Measurements from ENCODE around the gene TACR1. TPM values are rescaled to one million over a fixed set of nuclear protein-coding genes. Genes with fewer than 3 reads are reported as not detected.

The TACR1 gene
- total and polyA plus RNA-seq, 2 of the 13 experiments (the other 11 are each of a cell fraction or from before 2014, with no cell fraction given): not detected

DNA sequence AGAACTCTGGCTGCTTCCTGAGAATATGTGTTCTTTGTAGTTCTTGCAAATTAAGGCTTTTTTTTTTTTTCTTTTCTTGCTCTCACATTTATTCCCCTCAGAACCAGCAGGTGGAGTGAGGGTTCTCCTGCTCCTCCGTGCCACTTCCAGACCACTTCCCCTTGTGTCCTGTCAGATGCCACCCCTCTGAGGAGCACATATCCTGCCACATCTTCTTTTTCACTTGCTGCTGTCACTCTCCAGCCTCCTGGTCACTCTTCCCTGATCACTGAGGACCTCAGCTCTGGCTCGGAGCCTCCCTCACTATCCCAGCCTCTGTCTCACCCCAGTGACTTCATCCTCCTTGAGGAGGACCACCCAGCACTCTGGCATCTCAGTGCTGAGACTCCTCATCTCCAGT lies 100.5 kb downstream of the TACR1 start:
- Histone ChIP-seq H3K36me3 (replicated peaks in 1 of 2; ENCODE audit: control insufficient read depth in 1 of 2, insufficient read depth in 2 of 2, low read length in 2 of 2) (no peaks in the 10 kb centered on the region), H3K27me3 (ENCODE audit: control insufficient read depth in 1 of 2, insufficient read depth in 2 of 2, low read length in 2 of 2) (no peaks in the 10 kb centered on the region), H3K4me2 (ENCODE audit: low read depth, low read length) (no peak overlapping the region), H4K20me1 (ENCODE audit: insufficient read depth, low read length) (no peaks in the 10 kb centered on the region), H3K9me3 (ENCODE audit: low read length) (peaks cover 4% of the 10 kb centered on the region; the same call in 1 of the 2 replicates), H3K79me2 (ENCODE audit: insufficient read depth, low read length) (no peaks in the 10 kb centered on the region), H3K27ac (ENCODE audit: extremely low read length, insufficient read depth, low read length) (no peak overlapping the region), H3K4me1 (ENCODE audit: insufficient read depth, low read length) (peaks cover 10% of the 10 kb centered on the region), H2AFZ (ENCODE audit: low read length) (no peak overlapping the region), H3K9ac (ENCODE audit: insufficient read depth, low read depth, low read length) (no peak overlapping the region), H3K4me3 (replicated peaks in 1 of 3; ENCODE audit: insufficient read depth in 1 of 3, low read depth in 2 of 3, low read length in 3 of 3) (no peak overlapping the region)
- intact Hi-C loops (cut with micrococcal nuclease; ENCODE audit: unreplicated experiment) (no loop called here), in situ Hi-C loops (cut with HindIII; ENCODE audit: extremely low pct_ligation_motif_present, low pct_unique_long_range_greater_than_20kb) (no loop called here)
- TF ChIP-seq SMC3 (IDR thresholded peaks at IDR 0.05; ENCODE audit: low read length): peak; percentile 57; the same call in 1 of the 2 replicates
- TF ChIP-seq PTBP1 (IDR thresholded peaks at IDR 0.05; ENCODE audit: low read depth, low read length, poor library complexity, severe bottlenecking): no peak
- TF ChIP-seq ZNF567 (CRISPR knock-in tag; IDR thresholded peaks at IDR 0.05; ENCODE audit: borderline replicate concordance): no peak
- TF ChIP-seq, protein P1, sequence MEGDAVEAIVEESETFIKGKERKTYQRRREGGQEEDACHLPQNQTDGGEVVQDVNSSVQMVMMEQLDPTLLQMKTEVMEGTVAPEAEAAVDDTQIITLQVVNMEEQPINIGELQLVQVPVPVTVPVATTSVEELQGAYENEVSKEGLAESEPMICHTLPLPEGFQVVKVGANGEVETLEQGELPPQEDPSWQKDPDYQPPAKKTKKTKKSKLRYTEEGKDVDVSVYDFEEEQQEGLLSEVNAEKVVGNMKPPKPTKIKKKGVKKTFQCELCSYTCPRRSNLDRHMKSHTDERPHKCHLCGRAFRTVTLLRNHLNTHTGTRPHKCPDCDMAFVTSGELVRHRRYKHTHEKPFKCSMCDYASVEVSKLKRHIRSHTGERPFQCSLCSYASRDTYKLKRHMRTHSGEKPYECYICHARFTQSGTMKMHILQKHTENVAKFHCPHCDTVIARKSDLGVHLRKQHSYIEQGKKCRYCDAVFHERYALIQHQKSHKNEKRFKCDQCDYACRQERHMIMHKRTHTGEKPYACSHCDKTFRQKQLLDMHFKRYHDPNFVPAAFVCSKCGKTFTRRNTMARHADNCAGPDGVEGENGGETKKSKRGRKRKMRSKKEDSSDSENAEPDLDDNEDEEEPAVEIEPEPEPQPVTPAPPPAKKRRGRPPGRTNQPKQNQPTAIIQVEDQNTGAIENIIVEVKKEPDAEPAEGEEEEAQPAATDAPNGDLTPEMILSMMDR (CRISPR knock-in tag; IDR thresholded peaks at IDR 0.05): peak; percentile 51
- TF ChIP-seq, protein P2, sequence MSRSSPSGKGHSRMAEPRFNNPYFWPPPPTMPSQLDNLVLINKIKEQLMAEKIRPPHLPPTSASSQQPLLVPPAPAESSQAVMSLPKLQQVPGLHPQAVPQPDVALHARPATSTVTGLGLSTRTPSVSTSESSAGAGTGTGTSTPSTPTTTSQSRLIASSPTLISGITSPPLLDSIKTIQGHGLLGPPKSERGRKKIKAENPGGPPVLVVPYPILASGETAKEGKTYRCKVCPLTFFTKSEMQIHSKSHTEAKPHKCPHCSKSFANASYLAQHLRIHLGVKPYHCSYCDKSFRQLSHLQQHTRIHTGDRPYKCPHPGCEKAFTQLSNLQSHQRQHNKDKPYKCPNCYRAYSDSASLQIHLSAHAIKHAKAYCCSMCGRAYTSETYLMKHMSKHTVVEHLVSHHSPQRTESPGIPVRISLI (CRISPR knock-in tag; IDR thresholded peaks at IDR 0.05; ENCODE audit: borderline replicate concordance): peak; percentile 80
- no peak for TF ChIP-seq CHD4 (IDR thresholded peaks at IDR 0.05; ENCODE audit: borderline replicate concordance, low read length)
- TF ChIP-seq STAG1 (CRISPR knock-in tag; IDR thresholded peaks at IDR 0.05): peak; percentile 58
- TF ChIP-seq ZNF724P (CRISPR knock-in tag; IDR thresholded peaks at IDR 0.05; ENCODE audit: borderline replicate concordance): no peak
- POLR2A ChIA-PET: no interaction called here
- FAIRE-seq (no peak), ATAC-seq (peak; percentile 71), DNase-seq (ENCODE audit: low spot score) (peak; percentile 39)
- WGBS (ENCODE audit: low lambda C conversion rate): 46% methylated on average over 2 of the region's 2 CpGs
- no TSS peak for BruUV-seq (replicated peaks)
- CTCF ChIA-PET (ENCODE audit: low intra/inter-chr PET ratio, low total read pairs): interaction anchor here (0.6 to 2.6 kb wide), 4 partner anchors 304 to 826 kb away, joined by 3 to 8 read pairs (median 5); no protein-coding TSS in a partner anchor
